ENCODE data around the gene DCTD.

DCTD gene

GRCh38 chr4:182893047-182893446 is 24.1 kb downstream of the DCTD start:
- no peak for DNase-seq (ENCODE audit: low read depth)

- no peak for DNase-seq (ENCODE audit: low read depth)
Observed at GRCh38 chr4:182890202-182890601, 27.0 kb downstream of the DCTD start.

- DNase-seq (ENCODE audit: low read depth) = no peak
Observed at GRCh38 chr4:182888891-182889290, 28.3 kb downstream of the DCTD start.

- DNase-seq (ENCODE audit: low read depth) = no peak
Observed at GRCh38 chr4:182886768-182887167, 30.4 kb downstream of the DCTD start.

- DNase-seq (ENCODE audit: low read depth) = no peak
Observed at GRCh38 chr4:182886205-182886604, 31.0 kb downstream of the DCTD start.

- no peak for DNase-seq (ENCODE audit: low read depth)
Observed at GRCh38 chr4:182885738-182886077, 31.5 kb downstream of the DCTD start.

- no peak for DNase-seq (ENCODE audit: low read depth)
Observed at GRCh38 chr4:182885022-182885737, 32.0 kb downstream of the DCTD start.

GRCh38 chr4:182884040-182884439 is 33.1 kb downstream of the DCTD start:
- DNase-seq (ENCODE audit: low read depth) = no peak

- DNase-seq (ENCODE audit: low read depth) = no peak
Observed at GRCh38 chr4:182883351-182883750, 33.8 kb downstream of the DCTD start.

- DNase-seq (ENCODE audit: low read depth) = no peak
Observed at GRCh38 chr4:182881914-182882313, 35.3 kb downstream of the DCTD start.

GRCh38 chr4:182880387-182881356 is 36.5 kb downstream of the DCTD start:
- DNase-seq (ENCODE audit: low read depth) = no peak

- DNase-seq (ENCODE audit: low read depth) = no peak
Observed at GRCh38 chr4:182879913-182880312, 37.3 kb downstream of the DCTD start.

GRCh38 chr4:182878633-182879495 is 38.3 kb downstream of the DCTD start:
- DNase-seq (ENCODE audit: low read depth) = no peak

GRCh38 chr4:182877326-182877883 is 39.8 kb downstream of the DCTD start:
- DNase-seq (ENCODE audit: low read depth) = no peak

GRCh38 chr4:182876427-182876826 is 40.8 kb downstream of the DCTD start:
- no peak for DNase-seq (ENCODE audit: low read depth)

GRCh38 chr4:182875453-182876405 is 41.5 kb downstream of the DCTD start:
- DNase-seq (ENCODE audit: low read depth) = no peak

- DNase-seq (ENCODE audit: low read depth) = no peak
Observed at GRCh38 chr4:182874797-182875345, 42.3 kb downstream of the DCTD start.

GRCh38 chr4:182874304-182874751 is 42.9 kb downstream of the DCTD start:
- no peak for DNase-seq (ENCODE audit: low read depth)

GRCh38 chr4:182873726-182874125 is 43.5 kb downstream of the DCTD start:
- DNase-seq (ENCODE audit: low read depth) = no peak

- DNase-seq (ENCODE audit: low read depth) = no peak
Observed at GRCh38 chr4:182873289-182873688, 43.9 kb downstream of the DCTD start.

Data from stimulated activated CD8-positive, alpha-beta memory T cell treated with anti-CD3 and anti-CD28 coated beads, Interleukin-15, amount 100 ng/mL, for 1 hour (primary cell).